HG03095 (cell line): ENCODE measurements around the gene CMTM5.
"Not testable (repeated sequence)": the region's sequence is repeated elsewhere in the genome, so short reads cannot be mapped to it uniquely, and the experiment has no call there.

Experiments
- ATAC-seq: cut with Tn5 transposase; IDR thresholded peaks from one replicate; pipeline ENCODE4 v1.9.1; 2021; ENCODE audit warnings: moderate library complexity; ENCODE audit not compliant: unreplicated experiment

CMTM5 gene

DNA sequence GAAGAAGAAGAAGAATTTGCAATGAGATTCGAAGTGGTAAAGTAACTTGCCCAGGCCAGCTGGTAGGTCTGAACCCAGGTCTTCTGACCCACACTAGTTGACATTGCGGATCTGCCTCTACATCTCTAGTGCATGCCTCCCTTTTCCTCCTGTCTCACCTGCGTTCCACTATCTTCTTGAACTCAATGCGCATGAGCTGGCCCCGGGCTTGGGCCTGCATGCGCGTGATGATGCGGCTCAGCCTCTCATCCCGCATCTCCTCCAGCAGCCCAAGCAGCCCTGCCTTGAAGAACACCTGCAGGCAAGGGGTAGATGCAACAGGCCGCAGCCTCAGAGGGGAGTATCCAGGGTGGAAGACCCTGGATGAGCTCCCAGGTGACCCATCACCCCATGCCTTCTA is 19.3 kb downstream of the CMTM5 start:
- no peak for ATAC-seq

DNA sequence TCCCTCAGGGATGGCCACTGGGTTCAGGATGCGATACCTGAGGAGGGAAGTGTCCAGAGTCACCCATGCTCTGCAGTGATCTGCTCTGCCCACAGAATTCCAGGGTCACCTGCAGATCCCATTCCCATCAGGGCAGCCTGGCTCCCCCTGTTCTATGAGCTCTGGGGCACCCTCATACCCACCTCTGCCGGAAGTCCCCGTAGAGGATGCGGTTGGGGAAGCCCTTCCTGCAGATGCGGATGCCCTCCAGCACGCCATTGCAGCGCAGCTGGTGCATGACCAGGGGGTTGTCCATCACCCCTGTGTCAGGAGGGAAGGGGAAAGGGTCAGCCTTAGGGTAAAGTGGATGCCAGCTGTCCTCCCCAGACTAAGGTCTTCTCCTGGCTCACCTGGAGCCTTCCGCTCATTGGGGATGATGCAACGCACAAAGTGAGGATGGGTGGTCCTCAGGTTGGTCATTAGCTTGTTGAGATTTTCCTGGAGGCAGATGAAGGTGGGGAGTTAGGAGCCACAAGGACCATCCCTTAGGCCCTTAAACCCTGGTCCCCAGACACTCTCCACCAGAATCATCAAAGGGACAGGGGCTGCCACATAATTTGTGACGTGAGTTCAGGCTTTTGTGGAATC is 20.0 kb downstream of the CMTM5 start:
- no peak for ATAC-seq

DNA sequence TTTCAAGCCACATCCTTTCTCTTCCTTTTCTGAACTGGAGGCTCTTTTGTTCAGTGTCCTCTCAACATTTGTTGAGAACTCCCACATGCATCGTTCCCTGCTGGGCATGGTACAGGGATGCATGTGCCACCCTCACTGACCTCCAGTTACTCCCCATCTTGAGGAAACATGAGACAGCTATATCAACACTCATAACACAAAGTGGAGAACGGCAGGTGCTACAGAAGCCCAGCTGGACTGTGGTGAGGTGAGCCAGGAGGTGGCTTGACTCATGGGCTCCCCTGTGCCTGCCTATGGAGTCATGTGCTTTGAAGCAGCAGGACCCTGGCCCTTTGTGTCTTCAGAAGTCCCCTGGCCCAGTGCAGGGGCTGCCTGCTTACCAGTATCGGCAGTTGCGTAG is 21.5 kb downstream of the CMTM5 start:
- ATAC-seq, result no peak

DNA sequence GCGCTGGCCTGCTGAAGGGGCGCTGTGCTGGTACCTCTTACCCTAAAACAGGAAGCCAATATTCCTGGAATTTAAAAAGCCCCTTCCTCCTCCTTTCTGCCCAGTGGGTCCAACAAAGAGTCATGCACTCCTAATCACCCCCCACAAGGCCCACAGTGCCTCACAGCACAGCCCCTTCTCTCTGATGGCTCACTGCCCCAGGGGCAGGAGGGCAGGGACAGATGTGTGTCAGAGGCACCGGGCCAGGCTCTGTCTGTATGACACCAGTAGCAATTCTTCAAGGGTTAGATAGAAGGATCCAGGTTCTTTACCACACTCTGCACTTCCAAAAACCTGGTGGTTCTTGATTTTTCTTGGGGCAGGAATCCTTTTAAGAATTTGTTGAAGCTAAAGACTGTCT is 22.3 kb downstream of the CMTM5 start:
- no peak for ATAC-seq

DNA sequence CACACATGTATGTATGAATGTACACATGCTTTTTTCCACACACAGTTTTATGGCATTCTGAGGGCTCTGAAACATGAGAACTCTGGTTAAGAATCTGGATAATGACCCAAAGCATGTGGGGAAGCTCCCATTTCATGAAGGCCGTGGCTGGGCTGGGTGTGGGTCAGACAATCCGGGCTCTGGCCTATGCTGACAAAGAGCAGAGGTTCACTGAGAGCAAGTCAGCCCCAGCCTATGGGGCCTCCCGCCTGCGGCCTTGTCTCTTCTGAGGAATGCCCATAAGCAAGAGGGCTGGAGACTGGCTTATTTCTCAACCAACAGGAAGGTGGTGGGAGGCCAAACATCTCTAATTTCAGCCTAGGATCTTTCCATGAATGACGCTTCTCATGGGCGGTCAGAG is 22.7 kb downstream of the CMTM5 start:
- ATAC-seq, result no peak

DNA sequence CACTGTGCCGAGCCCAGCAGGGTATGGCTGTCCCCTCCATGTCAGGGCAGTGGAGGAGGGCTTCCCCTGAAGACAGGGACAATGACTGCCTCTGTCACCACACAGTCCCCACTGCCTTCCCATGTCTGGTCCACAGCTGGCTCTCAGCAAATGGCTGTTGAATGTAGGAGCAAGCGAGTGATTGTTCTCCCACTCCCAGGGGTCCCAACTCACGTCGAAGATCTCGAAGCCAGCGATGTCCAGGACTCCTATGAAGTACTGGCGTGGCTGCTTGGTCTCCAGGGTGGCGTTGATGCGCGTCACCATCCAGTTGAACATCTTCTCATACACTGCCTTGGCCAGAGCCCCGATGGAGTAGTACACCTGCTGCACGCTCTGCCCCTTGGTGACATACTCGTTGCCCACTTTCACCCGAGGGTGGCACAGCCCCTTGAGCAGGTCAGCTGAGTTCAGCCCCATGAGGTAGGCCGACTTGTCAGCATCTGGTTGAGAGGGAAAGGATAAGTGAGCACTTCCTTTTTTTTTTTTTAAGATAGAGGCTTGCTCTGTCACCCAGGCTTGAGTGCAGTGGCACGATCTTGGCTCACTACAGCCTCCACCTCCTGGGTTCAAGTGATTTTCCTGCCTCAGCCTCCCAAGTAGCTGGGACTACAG is 23.8 kb downstream of the CMTM5 start:
- ATAC-seq, result not testable (repeated sequence)

DNA sequence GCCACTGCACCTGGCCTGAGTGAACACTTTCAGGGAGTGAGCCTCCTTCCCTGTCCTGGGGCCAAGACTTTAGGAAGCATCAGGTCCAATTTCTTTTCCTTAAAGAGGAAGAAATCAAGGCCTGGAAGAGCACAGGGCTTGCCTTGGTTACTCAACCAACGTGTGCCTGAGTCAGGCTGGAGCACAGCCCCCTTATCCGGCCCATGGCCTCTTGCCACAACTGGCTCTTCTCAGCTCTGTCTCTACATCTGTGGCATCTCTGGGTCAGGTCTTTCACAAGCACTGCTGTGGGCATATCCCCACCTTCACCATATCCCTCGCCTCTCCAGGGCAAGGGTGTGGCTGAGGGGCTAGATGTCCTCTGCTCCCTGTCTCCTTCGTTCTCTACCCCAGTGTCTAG is 24.4 kb downstream of the CMTM5 start:
- ATAC-seq, result no peak

DNA sequence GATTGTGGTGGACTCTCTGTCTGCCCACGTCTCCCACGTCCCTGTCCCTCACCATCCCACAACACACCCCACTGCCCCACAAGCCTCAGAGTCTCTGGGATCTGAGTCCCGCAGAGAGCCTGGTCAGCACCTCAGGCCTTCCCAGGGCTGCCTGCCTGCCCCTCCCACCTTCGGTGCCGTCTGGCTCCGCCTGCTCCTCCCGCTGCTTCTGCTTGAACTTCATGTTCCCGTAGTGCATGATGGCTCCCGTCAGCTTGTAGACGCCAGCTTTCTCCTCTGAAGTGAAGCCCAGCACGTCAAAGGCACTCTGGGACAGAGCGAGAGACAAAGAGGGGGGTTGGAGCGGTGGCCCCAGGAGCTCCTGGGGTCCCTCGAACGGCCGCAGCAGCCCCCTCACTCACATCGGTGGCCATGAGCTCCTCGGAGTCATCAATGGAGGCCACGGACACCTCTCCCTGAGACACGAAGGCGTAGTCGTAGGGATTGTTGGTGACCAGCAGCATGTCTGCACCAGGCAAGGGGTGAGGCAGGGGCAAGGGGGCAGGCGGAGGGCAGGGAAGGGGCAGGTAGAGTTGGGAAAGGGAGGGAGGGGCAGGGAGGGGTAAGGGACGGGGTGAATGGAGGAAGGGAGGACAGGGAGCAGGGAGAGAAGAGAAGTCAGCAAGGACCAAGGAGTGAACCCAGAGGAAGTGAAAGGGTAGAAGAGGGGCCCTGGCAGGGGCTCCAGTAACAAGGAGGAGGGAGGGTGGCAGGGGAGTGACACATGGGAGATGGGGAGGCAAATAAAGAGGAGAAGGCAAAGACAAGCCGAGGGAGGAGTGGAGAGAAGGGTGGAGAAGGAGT is 25.7 kb downstream of the CMTM5 start:
- no peak for ATAC-seq

DNA sequence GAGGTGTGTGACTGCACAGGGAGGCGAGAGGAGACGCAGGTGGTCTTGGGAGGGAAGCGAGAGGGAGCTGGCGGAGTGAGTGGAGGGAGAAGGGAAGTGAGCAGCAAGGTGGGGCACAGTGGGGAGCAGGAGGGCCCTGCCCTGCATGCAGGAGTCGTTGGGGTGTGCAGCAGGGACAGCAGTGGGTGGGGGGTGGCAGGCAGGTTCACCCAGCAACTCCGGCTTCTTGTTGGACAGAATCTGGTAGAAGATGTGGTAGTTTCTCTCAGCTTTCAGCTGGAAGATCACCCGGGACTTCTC is 26.2 kb downstream of the CMTM5 start:
- ATAC-seq, result no peak

DNA sequence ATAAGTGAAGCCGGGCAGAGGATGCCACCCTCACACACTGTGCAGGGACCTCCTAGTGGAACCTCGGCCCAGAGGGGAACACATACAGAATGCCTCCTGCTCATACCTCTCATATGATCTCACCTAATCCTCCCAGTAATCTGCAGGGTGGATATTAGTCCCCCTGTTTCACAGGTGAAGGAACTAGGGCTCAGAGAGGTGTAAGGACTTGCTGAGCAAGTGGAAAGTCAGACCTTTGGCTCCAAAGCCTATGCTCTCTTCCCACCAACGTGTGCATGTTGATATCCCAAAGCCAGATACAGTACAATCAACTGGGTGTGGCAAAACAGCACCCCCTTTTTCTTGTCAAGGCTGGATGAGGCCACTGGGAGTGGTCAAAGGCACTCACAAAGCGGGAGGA is 27.1 kb downstream of the CMTM5 start:
- ATAC-seq, result no peak

DNA sequence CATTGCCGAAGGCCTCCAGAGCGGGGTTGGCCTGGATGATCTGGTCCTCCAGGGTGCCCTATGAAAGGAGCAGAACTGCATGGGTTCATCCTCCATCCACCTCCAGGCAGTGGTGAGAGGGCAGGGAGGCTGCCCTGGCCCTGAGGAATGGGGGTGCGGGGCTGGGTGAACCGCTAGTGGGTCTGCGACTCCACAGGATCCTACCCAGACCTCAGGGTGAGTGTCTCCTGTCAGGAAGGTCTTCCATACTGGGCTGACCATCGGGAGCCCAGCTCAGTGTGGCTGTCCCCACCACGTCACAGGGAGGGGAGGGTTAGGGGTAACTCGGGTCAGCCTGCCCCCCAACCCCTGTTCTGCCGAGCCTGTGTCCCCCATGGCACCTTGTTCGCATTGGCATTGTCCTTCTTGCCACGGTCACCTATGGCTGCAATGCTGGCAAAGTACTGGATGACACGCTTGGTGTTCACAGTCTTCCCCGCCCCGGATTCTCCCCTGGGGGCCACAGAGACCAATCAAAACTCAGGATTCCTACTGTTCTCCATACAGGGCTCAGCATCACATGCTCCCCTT is 27.6 kb downstream of the CMTM5 start:
- no peak for ATAC-seq

DNA sequence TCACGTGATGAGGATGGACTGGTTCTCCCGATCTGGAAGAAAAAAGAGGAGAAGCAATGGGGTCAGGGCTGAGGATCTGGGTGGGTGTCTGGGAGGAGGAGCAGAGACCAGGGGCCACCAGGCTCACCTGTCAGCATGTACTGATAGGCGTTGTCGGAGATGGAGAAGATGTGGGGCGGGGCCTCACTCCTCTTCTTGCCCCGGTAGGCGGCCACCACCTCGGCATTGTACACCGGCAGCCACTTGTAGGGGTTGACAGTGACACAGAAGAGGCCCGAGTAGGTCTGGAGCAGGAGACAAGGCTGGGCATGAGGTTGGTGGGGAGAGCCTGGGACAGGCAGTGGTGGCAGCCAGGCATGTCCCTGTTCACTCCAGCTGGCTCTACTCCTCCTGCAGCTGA is 28.2 kb downstream of the CMTM5 start:
- ATAC-seq, result no peak

DNA sequence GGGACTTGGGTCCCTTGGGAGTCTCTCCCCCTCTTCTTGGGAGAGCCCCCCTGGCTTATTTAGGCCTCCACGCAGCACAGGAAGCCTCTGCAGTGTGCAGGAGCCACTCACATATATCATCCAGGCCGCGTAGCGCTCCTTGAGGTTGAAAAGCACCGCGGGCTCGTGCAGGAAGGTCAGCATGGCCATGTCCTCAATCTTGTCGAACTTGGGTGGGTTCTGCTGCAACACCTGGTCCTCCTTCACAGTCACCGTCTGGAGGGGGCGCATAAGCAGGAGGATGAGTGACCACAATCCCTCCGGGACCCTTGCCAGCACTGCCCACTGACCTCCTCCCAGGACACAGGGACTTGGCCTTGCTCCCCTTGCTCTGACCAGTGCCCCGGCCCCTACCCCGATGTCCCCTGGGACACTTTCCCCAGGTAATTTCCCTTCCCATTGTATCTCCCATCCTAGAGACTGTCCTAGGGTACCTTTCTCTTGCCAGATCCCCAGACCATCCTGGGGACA is 28.7 kb downstream of the CMTM5 start:
- no peak for ATAC-seq

DNA sequence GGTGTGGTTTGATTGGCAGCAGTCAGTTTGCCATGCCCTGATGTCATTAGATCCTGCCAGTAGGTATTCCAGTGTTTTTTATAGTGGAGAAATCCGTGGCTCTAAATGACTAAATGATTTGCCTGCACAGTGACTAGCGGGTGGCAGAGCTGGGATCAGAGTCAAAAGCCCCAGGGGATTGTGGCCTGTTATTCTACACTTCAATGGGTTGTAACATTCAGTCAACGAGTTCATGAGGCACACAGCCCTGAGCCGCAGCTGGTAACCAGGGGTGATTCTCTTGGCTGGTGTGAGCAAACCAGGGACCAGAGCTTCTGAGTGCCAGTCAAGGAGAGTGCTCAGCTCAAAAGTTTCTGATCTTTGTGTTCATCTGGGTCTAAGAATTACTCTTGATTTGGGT is 29.4 kb downstream of the CMTM5 start:
- ATAC-seq, result no peak

DNA sequence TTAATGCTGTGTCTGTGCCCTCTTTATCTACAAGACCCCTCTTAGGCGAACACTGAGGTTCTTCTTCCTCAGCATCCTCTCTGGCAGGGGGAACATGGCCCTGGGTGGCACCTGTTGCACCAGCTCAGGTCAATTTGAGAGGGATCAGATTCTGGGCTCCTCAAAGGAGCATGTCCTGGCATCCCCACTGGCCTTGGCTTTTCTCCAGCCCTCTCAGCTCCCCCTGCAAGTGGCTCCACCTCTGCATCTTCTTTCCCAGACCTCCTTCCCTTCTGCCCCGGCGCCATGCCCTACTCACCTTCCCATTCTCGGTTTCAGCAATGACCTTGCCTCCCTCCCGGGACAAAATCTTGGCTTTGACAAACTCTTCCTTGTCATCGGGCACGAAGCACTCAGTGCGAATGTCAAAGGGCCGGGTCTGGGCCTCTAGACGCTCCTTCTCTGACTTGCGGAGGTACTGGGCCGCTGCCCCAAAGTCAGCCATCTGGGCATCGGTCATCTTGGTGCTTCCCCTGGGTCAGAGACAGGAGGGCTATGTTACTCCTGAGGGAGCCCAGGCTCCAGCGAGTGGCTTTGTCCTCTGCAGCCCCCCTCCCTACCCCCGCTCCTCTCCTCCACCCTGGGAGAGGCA is 30.0 kb downstream of the CMTM5 start:
- no peak for ATAC-seq

DNA sequence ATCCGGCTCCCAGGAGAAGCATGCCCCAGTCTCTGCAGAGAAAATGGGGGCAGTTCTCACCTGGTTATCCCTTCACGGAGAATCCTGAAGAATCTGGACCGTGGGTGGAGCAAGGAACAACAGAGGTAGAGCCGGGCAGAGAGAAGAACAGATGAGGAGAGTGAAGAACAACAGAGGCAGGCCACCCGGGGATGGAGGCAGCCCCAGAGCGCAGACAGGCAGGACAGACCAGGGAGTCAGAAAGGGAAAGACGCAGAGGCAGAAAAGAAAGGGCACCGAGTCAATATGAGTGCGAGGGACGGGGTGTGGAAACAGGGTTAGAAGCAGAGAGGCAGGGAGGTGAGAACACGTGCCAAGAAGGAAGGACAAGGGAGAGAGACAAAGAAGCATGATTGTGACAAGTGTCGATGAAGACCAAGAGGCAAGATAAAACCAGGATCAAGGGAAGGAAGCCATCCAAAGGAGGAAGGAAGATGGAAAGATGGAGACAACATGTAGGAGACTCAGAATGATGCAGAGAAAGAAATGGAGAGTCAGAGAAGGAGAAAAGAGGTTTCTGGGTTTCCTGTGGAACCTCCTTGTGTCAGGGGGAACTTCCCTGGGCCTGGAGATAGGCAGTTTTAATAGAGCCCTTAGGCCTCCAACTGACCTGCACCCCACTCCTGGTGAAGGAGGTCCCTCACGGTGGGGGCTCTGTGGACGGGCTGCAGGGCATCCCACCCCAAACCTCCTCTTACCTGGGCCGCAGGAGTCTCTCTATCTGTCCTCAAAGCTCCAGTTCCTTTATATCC is 30.9 kb downstream of the CMTM5 start, which contains the start of gene MYH6:
MYH6 (minus strand) TSS at position 758 of the 791 bp plus-strand sequence. CDS start 1,050 bp downstream, outside the sequence.
- ATAC-seq, result no peak

DNA sequence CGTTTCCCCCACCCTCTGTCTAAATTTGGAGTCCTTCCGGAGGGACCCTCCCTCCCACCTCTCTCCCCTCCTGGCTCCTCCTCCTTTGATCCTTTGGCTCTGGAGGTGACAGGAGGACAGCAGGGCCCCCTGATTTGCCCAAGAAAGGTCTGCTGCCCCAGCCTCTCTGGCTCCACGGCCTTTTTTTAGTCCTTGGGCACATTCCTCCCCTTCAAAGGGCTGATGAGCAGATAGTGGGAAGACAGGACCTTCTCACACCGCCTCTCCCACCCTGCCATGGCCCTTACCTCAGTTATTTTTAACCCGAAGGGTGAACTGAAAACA is 31.4 kb downstream of the CMTM5 start:
- no peak for ATAC-seq

DNA sequence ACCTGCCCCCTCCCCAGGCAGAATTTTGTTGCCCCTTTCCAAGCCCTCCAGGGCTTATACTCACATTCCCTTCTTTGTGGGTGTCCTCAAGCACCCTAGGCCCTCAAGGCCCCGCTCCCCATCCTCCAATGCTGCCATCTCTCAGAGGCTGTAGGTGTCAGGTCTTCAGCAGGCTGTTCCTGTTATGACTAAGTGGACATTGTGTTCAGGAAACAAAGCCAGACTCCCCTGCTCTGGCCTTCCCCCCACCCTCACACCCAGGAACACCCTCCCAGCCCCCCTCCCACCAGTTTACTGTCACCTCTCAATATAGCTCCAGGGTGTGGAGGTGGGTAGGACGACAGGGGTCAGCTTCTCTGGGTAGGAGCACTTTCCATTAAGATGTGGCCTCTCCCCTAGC is 32.6 kb downstream of the CMTM5 start:
- no peak for ATAC-seq

DNA sequence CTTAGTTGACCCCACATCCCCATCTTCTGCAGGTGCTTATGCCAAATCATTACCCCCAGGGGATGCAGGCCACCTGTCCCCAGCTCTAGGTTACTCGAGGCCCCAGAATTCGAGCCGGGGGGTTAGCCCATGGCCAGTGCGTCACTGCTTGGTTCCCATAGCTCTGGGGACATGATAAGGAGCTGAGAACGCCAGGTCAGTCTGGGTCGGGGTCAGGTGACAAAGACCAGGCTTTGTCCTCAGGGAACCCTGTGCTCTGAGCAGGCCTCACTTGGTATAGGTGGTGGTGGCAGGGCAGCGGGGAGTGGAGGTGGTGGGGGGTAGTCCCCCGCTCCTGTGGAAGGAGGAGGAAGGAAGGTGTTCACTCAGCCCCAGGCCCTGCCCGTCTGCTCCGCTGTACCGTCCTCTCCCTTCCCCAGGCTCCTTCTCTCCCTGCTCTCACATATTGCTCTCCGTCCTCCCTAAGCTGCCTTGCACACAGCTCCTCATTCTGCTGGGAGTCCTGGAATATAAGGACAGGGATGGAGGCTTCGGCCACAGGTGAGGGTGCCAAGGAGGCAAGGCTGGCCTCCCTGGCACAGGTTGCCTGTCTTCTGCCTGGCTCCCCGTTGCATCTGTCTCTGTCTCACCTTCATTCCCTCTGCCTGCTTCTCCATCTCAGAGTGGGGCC is 33.3 kb downstream of the CMTM5 start:
- ATAC-seq, result no peak
